ENCODE measurements around the gene PPP4R4.

PPP4R4 gene

GRCh38 chr14:94306047-94306978 is 132.2 kb downstream of the PPP4R4 start:
- no peak for DNase-seq (ENCODE audit: low spot score)

- DNase-seq (ENCODE audit: low spot score), result peak; percentile 8
These were observed 133.4 kb downstream of the PPP4R4 start for GRCh38 chr14:94307410-94307992.

DNA sequence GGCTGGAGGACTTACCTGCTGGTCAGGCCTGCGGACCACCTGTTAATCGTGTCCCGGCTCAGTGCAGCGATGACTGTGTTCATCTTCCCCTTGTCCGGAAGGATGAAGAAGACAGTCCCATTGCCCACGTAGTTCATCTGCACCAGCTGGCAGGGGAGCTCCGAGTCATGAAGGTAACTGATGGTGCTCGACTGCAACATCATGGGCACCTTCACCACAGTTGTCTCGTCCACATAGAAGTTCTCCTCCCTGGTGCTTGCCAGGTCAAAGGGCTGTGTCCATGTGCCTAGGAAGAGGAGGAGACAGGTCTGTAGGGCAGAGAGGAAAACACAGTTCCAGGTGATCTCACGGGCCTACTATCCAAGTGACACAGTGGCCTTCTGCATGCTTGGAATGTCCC is 135.6 kb downstream of the PPP4R4 start:
- DNase-seq (ENCODE audit: low spot score), result no peak

GRCh38 chr14:94310248-94310647 is 136.1 kb downstream of the PPP4R4 start:
- DNase-seq (ENCODE audit: low spot score), result no peak

GRCh38 chr14:94312481-94313246 is 138.5 kb downstream of the PPP4R4 start:
- no peak for DNase-seq (ENCODE audit: low spot score)

DNA sequence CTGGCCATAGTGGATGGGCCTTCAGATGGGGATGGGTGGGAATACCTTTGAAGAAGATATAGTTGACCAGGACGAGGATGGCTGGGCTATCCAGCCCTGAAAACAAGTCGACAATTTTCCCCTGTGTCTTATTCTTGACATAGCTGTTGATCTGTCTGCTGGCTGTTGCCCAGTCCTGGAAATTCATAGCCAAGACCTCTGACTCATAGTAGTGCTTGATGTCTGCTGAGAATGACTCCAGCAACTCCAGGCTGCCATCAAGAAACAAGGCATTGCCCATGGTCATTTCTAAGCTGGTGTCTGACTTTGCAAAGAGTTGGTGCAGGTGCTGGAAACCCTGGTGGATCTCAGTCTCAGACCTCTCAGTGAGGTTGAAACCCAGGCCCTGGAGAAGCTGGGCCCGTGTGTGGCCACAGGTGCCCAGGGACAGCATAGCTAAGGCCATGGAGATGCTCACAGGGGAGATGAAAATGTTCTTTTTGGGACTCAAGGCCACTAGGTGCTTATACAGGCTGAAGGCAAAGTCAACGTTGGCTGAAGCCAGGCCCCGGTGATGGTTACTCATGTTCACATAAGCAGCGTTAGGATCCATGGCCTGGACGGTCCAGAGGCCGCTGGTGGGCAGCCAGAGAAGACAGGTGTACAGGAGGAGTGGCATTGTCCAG is 140.0 kb downstream of the PPP4R4 start:
- no peak for DNase-seq (ENCODE audit: low spot score)

- DNase-seq (ENCODE audit: low spot score), result no peak
These were observed 140.8 kb downstream of the PPP4R4 start for GRCh38 chr14:94314890-94315289.

DNA sequence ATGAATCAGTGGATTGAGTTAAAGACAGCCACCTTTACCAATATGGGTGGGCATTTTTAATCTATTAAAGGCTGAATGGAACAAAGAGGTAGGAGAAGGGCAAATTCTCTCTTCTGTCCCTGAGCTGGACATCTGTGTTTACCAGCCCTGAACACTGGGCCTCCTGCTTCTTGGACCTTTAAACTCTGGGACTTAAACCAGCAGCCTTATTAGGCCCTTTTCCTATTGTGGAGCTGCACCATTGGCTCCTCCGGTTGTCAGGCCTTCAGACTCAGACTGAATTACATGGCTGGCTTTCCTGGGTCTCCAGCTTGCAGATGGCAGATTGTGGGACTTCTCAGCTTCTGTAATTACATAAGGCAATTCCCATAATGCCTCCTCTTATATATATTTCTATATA is 142.6 kb downstream of the PPP4R4 start:
- DNase-seq (ENCODE audit: low spot score), result no peak

- no peak for DNase-seq (ENCODE audit: low spot score)
These were observed 143.1 kb downstream of the PPP4R4 start for GRCh38 chr14:94317259-94317658.

- no peak for DNase-seq (ENCODE audit: low spot score)
These were observed 146.1 kb downstream of the PPP4R4 start for GRCh38 chr14:94320243-94320642.

DNA sequence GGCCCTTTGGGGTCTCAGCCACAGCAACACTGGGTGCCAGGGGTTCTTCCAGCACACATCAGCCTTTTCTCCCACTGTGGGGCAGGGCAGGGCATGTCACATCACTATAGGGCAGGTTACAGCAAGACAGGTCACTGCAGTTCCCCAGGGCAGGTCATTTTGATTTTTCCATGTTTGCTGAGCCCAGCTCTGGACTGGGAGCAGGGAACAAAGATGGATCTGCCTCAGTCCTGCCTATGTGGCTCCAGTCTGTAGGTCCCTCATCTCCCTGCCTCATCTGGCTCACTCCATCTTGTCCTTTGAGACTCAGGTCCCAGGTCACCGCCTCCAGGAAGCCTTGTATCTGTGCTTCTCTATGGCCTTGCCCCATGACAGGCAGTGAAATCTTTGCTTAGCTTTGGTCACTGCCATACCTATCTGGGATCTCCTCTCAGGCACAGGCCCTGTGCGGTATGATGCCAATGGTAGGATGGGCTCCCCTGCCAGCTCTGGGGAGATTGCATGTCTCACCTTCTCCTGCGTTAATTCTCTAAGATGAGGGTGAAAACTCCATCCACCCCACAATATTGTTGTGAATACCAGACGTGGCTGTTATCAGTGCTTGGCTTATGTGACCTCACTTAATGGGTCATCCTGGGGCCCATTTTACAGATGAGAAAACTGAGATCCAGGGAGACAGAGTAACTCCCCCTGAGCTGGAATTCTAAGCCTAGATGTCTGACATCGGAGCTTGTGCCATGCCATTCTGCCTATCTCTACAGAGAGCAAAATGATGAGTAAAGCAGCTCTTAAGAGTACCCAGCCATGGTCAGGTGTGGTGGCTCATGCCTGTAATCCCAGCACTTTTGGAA is 147.5 kb downstream of the PPP4R4 start:
- DNase-seq (ENCODE audit: low spot score), result no peak

GRCh38 chr14:94322648-94323570 is 148.8 kb downstream of the PPP4R4 start, which contains the start of gene SERPINA6:
TSS of gene SERPINA6 (minus strand) at chr14:94323336. CDS start at chr14:94314648, 8,688 bp downstream.
- no peak for DNase-seq (ENCODE audit: low spot score)

GRCh38 chr14:94328196-94328595 is 154.1 kb downstream of the PPP4R4 start:
- no peak for DNase-seq (ENCODE audit: low spot score)
